NCI-H748 (cell line): ENCODE results near the gene SLC6A13.
"Not testable (repeated sequence)": the region's sequence is repeated elsewhere in the genome, so short reads cannot be mapped to it uniquely, and the experiment has no call there.

Experiments used
- DNase-seq: peaks from one replicate; lab custom pipeline; 2025; ENCODE audit not compliant: unreplicated experiment; lab: John Stamatoyannopoulos, UW

Gene SLC6A13

GRCh38 chr12:265096-265495, 2.5 kb upstream of the SLC6A13 start:
- no peak for DNase-seq

GRCh38 chr12:264269-264668, 1.6 kb upstream of the SLC6A13 start:
- no peak for DNase-seq

- DNase-seq: no peak
These were observed 938 bp upstream of the SLC6A13 start for GRCh38 chr12:263574-263973.

GRCh38 chr12:262113-262512, 523 bp downstream of the SLC6A13 start:
- no peak for DNase-seq

GRCh38 chr12:257521-258321, 4.9 kb downstream of the SLC6A13 start:
- no peak for DNase-seq

- DNase-seq: no peak
These were observed 5.7 kb downstream of the SLC6A13 start for GRCh38 chr12:256958-257357.

GRCh38 chr12:256225-256624, 6.4 kb downstream of the SLC6A13 start:
- no peak for DNase-seq

GRCh38 chr12:254912-255311, 7.7 kb downstream of the SLC6A13 start:
- no peak for DNase-seq

GRCh38 chr12:254039-254438, 8.6 kb downstream of the SLC6A13 start:
- no peak for DNase-seq

GRCh38 chr12:253116-253831, 9.4 kb downstream of the SLC6A13 start:
- no peak for DNase-seq

- DNase-seq: peak; percentile 10
These were observed 10.0 kb downstream of the SLC6A13 start for GRCh38 chr12:252636-253035.

- DNase-seq: no peak
These were observed 15.4 kb downstream of the SLC6A13 start for GRCh38 chr12:247271-247670.

GRCh38 chr12:243381-243780, 19.3 kb downstream of the SLC6A13 start:
- DNase-seq: no peak

- no peak for DNase-seq
These were observed 20.1 kb downstream of the SLC6A13 start for GRCh38 chr12:242496-242895.

GRCh38 chr12:241266-241665, 21.4 kb downstream of the SLC6A13 start:
- DNase-seq: no peak

GRCh38 chr12:240566-240965, 22.1 kb downstream of the SLC6A13 start:
- no peak for DNase-seq

GRCh38 chr12:238736-239398, 23.8 kb downstream of the SLC6A13 start:
- no peak for DNase-seq

- no peak for DNase-seq
These were observed 24.5 kb downstream of the SLC6A13 start for GRCh38 chr12:238116-238515.

GRCh38 chr12:237026-237815, 25.4 kb downstream of the SLC6A13 start:
- no peak for DNase-seq

- DNase-seq: no peak
These were observed 26.2 kb downstream of the SLC6A13 start for GRCh38 chr12:236445-236844.

GRCh38 chr12:235967-236366, 26.7 kb downstream of the SLC6A13 start:
- not testable (repeated sequence) for DNase-seq
